SK-N-MC (cell line): ENCODE measurements around the gene PRPF31.
"Not testable (repeated sequence)": the region's sequence is repeated elsewhere in the genome, so short reads cannot be mapped to it uniquely, and the experiment has no call there.

Experiments used
- DNase-seq: peaks from one replicate; pipeline ENCODE4 v3.0.0-alpha.2; 2011; ENCODE audit warnings: low read depth, low spot score
- H3K27ac ChIP-seq: fragments of 200-600 bp; sonication (generic); 2 replicates; pipeline ENCODE4 v1.5.1; 2016; ENCODE audit warnings: mixed run types
- H3K36me3 ChIP-seq: fragments of 200-600 bp; sonication (generic); 2 replicates; pipeline ENCODE4 v1.6.1; 2017; ENCODE audit warnings: antibody characterized with exemption, low read length, mixed read lengths; ENCODE audit not compliant: insufficient read depth
- H3K4me3 ChIP-seq: fragments of 200-600 bp; sonication (generic); 2 replicates; pipeline ENCODE4 v1.5.1; 2016
- H3K9ac ChIP-seq: fragments of 200-600 bp; sonication (generic); 2 replicates; pipeline ENCODE4 v1.8.0; 2017; ENCODE audit warnings: mixed run types, mixed read lengths; ENCODE audit not compliant: insufficient read length
- H3K9me3 ChIP-seq: fragments of 200-600 bp; sonication (generic); 2 replicates; pipeline ENCODE4 v1.6.1; 2017; ENCODE audit warnings: low read depth, mild to moderate bottlenecking, antibody characterized with exemption, low read length, moderate library complexity, mixed read lengths
- EZH2 ChIP-seq: fragments of 200-600 bp; sonication (generic); IDR thresholded peaks from one replicate; pipeline ENCODE4 v1.6.1; 2017; ENCODE audit warnings: antibody characterized with exemption
- FOXP2 ChIP-seq: optimal IDR thresholded peaks from 2 replicates; pipeline ENCODE3; 2011; ENCODE audit warnings: mild to moderate bottlenecking, moderate library complexity; ENCODE audit not compliant: insufficient read depth; ENCODE audit errors: extremely low read length, control extremely low read depth
- POLR2AphosphoS5 ChIP-seq: IDR thresholded peaks from 2 replicates; pipeline ENCODE4 v1.6.1; 2012; ENCODE audit warnings: mild to moderate bottlenecking, low read depth, low read length, borderline replicate concordance

The PRPF31 gene

DNA sequence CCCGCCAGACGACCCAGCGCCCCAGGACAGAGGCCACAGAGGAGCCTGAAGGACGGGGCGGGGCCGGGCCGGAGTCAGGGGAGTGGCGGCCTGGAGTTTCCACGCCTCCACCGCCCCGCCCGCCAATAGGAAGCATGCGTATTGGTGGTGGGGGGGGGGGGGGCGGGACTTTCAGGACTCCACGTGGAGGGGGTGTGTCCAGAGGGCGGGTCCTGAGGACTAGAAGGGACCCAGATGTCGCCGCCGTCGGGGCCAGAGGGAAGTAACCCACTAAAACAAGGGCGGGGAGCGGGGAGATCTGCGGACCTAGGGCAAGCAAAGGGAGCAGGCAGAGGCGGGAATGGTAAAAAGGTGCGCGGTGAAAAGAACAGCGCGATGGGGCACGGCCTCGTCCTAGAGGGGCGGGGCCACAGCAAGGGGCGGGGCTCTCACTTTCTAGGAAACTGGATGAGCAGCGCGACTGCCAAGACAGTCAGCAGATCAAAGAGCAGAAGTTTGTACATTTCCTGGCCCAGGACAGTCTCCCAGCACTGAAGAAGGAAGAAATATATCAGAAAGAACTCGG, 46.8 kb downstream of the PRPF31 start:
- TF ChIP-seq POLR2AphosphoS5 (no peak), FOXP2 (no peak), EZH2 (no peak)
- DNase-seq = no peak
- H3K4me3 ChIP-seq = peak overlapping the region; percentile 78
- H3K36me3 ChIP-seq = peaks cover 3% of the 10 kb centered on the region; the same call in 1 of the 2 replicates
- H3K9ac ChIP-seq = no peak overlapping the region
- no peak overlapping the region for H3K27ac ChIP-seq
- H3K9me3 ChIP-seq = no peaks in the 10 kb centered on the region

DNA sequence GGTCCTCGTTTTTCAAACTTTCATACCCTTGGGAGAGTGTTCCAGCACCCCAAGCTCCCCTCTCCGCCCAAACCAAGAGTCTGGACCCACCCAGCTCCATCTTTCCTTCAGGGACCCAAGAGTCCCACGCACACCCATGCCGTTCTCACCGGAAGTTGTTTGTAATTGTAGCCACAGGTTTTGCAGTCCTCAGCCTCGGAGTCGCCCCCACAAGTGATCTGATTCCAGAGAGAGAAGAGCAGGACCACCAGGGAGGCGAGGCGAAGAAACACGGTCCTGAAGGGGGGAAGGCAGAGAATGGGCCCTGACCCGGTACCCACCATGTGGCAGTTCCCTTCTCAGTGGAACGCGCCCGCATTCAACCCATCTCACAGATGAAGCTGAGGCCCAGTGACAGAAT, 47.3 kb downstream of the PRPF31 start:
- Histone ChIP-seq H3K4me3 (peak overlapping the region; percentile 78), H3K9ac (no peak overlapping the region), H3K36me3 (0 out of 2 replicates have a peak, but pooled peaks cover 2% of the 10 kb centered on the region), H3K27ac (no peak overlapping the region), H3K9me3 (no peaks in the 10 kb centered on the region)
- TF ChIP-seq POLR2AphosphoS5 = no peak
- no peak for TF ChIP-seq FOXP2
- no peak for TF ChIP-seq EZH2
- DNase-seq = no peak

- TF ChIP-seq FOXP2 (no peak), EZH2 (no peak), POLR2AphosphoS5 (no peak)
- no peaks in the 10 kb centered on the region for H3K36me3 ChIP-seq
- DNase-seq = no peak
- H3K4me3 ChIP-seq = no peak overlapping the region
- H3K9ac ChIP-seq = no peak overlapping the region
- H3K9me3 ChIP-seq = no peaks in the 10 kb centered on the region
- H3K27ac ChIP-seq = no peak overlapping the region
Observed at GRCh38 chr19:54164369-54165068, 49.0 kb downstream of the PRPF31 start.

GRCh38 chr19:54165222-54165621, 49.7 kb downstream of the PRPF31 start:
- no peaks in the 10 kb centered on the region for H3K9me3 ChIP-seq
- TF ChIP-seq EZH2 (no peak), FOXP2 (no peak), POLR2AphosphoS5 (no peak)
- no peak overlapping the region for H3K27ac ChIP-seq
- H3K9ac ChIP-seq = no peak overlapping the region
- H3K36me3 ChIP-seq = no peaks in the 10 kb centered on the region
- no peak overlapping the region for H3K4me3 ChIP-seq
- DNase-seq = no peak

- peak; percentile 26 for DNase-seq
- Histone ChIP-seq H3K36me3 (no peaks in the 10 kb centered on the region), H3K9me3 (no peaks in the 10 kb centered on the region), H3K9ac (no peak overlapping the region), H3K27ac (no peak overlapping the region), H3K4me3 (no peak overlapping the region)
- TF ChIP-seq EZH2 (no peak), POLR2AphosphoS5 (no peak), FOXP2 (no peak)
Observed at GRCh38 chr19:54168174-54168917, 52.8 kb downstream of the PRPF31 start.

DNA sequence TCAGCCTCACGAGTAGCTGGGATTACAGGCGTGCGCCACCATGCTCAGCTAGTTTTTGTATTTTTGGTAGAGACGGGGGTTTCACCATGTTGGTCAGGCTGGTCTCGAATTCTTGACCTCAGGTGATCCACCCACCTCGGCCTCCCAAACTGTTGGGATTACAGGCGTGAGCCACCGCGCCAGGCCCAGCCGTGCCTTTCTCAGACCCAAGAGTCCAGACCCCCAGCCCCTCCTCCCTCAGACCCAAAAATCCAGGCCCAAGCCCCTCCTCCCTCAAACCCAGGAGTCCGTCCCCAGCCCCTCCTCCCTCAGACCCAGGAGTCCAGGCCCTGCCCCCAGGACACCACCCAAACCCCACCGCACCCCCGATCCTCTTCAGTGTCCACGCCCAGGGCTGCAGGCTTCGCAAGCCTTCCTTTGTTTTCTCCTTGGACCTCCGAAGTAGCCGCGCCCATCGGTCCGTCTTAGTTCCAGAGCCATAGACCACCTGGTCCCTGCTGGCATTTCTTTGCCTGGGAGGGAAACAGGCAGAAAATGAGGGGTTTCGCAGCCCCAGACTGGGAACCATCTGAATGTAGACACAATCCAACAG, 53.7 kb downstream of the PRPF31 start:
- DNase-seq = no peak
- Histone ChIP-seq H3K4me3 (no peak overlapping the region), H3K27ac (no peak overlapping the region), H3K36me3 (no peaks in the 10 kb centered on the region), H3K9me3 (no peaks in the 10 kb centered on the region), H3K9ac (no peak overlapping the region)
- TF ChIP-seq EZH2 (no peak), FOXP2 (no peak), POLR2AphosphoS5 (no peak)

GRCh38 chr19:54171736-54172431, 56.3 kb downstream of the PRPF31 start:
- not testable (repeated sequence) for DNase-seq, H3K4me3 ChIP-seq, H3K9me3 ChIP-seq, H3K36me3 ChIP-seq, H3K9ac ChIP-seq, H3K27ac ChIP-seq
